Loucy (cell line): ENCODE data around the gene PACSIN1.

Experiments used
- H2AFZ ChIP-seq: fragments of 200-600 bp; sonication (generic); 2 replicates; pipeline ENCODE4 v1.6.0; 2016; ENCODE audit warnings: antibody characterized with exemption, mild to moderate bottlenecking, low read length, moderate library complexity
- H3F3A ChIP-seq: fragments of 200-600 bp; 2 replicates; pipeline ENCODE4 v1.6.0; 2016; ENCODE audit warnings: antibody characterized with exemption, low read depth, mild to moderate bottlenecking
- H3K27me3 ChIP-seq: fragments of 200-600 bp; sonication (generic); 2 replicates; pipeline ENCODE4 v1.6.1; 2014; ENCODE audit warnings: low read length, mild to moderate bottlenecking; ENCODE audit not compliant: insufficient read depth, poor library complexity, severe bottlenecking
- H3K36me3 ChIP-seq: fragments of 200-600 bp; sonication (generic); 2 replicates; pipeline ENCODE4 v1.6.1; 2016; ENCODE audit warnings: low read length; ENCODE audit not compliant: insufficient read depth
- H3K4me1 ChIP-seq: fragments of 200-600 bp; sonication (generic); 2 replicates; pipeline ENCODE4 v1.5.1; 2014; ENCODE audit warnings: low read length, mild to moderate bottlenecking; ENCODE audit not compliant: insufficient read depth, poor library complexity, severe bottlenecking
- H3K4me2 ChIP-seq: fragments of 200-600 bp; sonication (generic); 2 replicates; pipeline ENCODE4 v1.6.0; 2014; ENCODE audit warnings: antibody characterized with exemption, low read length, low read depth, mild to moderate bottlenecking; ENCODE audit not compliant: poor library complexity, severe bottlenecking
- H3K4me3 ChIP-seq: fragments of 200-600 bp; sonication (generic); 2 replicates; pipeline ENCODE4 v1.5.1; 2014; ENCODE audit warnings: low read length, mild to moderate bottlenecking, mixed read lengths; ENCODE audit not compliant: poor library complexity, severe bottlenecking
- H3K79me2 ChIP-seq: fragments of 200-600 bp; sonication (generic); 2 replicates; pipeline ENCODE4 v1.6.1; 2014; ENCODE audit warnings: low read length; ENCODE audit not compliant: insufficient read depth
- H3K9ac ChIP-seq: fragments of 200-600 bp; sonication (generic); 2 replicates; pipeline ENCODE4 v1.6.0; 2014; ENCODE audit warnings: mild to moderate bottlenecking, low read depth, low read length, moderate library complexity; ENCODE audit not compliant: poor library complexity, severe bottlenecking
- H3K9me2 ChIP-seq: fragments of 200-600 bp; sonication (generic); replicated peaks from 2 replicates; pipeline ENCODE4 v1.6.1; 2016; ENCODE audit warnings: low read depth, low read length, mixed read lengths
- H3K9me3 ChIP-seq: fragments of 200-600 bp; sonication (generic); 2 replicates; pipeline ENCODE4 v1.6.1; 2014; ENCODE audit warnings: mild to moderate bottlenecking, antibody characterized with exemption, low read length, low read depth; ENCODE audit not compliant: insufficient read depth
- H4K20me1 ChIP-seq: fragments of 200-600 bp; sonication (generic); 2 replicates; pipeline ENCODE4 v1.6.0; 2014; ENCODE audit warnings: antibody characterized with exemption, low read length, mild to moderate bottlenecking; ENCODE audit not compliant: insufficient read depth, poor library complexity, severe bottlenecking
- CTCF ChIP-seq: fragments of 200-600 bp; sonication (generic); conservative IDR thresholded peaks from 2 replicates; pipeline ENCODE4 v1.5.1; 2014; ENCODE audit warnings: mild to moderate bottlenecking, antibody characterized with exemption, low read length
- EZH2phosphoT487 ChIP-seq: fragments of 200-600 bp; IDR thresholded peaks from 2 replicates; pipeline ENCODE4 v1.6.1; 2018; ENCODE audit warnings: antibody characterized with exemption, mild to moderate bottlenecking, moderate library complexity, borderline replicate concordance

PACSIN1 gene

GRCh38 chr6:34457742-34458735, 7.8 kb upstream of the PACSIN1 start:
- no peak overlapping the region for H3K4me2 ChIP-seq
- no peak overlapping the region for H3K4me3 ChIP-seq
- TF ChIP-seq EZH2phosphoT487 (no peak), CTCF (no peak)
- no peak overlapping the region for H3K9ac ChIP-seq
- H3K9me2 ChIP-seq, result no peaks in the 10 kb centered on the region
- no peaks in the 10 kb centered on the region for H3K27me3 ChIP-seq
- H3F3A ChIP-seq, result no peaks in the 10 kb centered on the region
- H3K4me1 ChIP-seq, result no peaks in the 10 kb centered on the region
- no peaks in the 10 kb centered on the region for H3K79me2 ChIP-seq
- H3K36me3 ChIP-seq, result no peaks in the 10 kb centered on the region
- no peaks in the 10 kb centered on the region for H3K9me3 ChIP-seq
- no peaks in the 10 kb centered on the region for H4K20me1 ChIP-seq
- no peak overlapping the region for H2AFZ ChIP-seq

- Histone ChIP-seq H4K20me1 (no peaks in the 10 kb centered on the region), H3K4me2 (no peak overlapping the region), H3K79me2 (no peaks in the 10 kb centered on the region), H3K4me1 (no peaks in the 10 kb centered on the region), H2AFZ (no peak overlapping the region), H3K4me3 (no peak overlapping the region), H3K27me3 (no peaks in the 10 kb centered on the region), H3K9me2 (no peaks in the 10 kb centered on the region), H3K9ac (no peak overlapping the region), H3K36me3 (no peaks in the 10 kb centered on the region), H3F3A (no peaks in the 10 kb centered on the region), H3K9me3 (no peaks in the 10 kb centered on the region)
- TF ChIP-seq EZH2phosphoT487 (no peak), CTCF (peak; percentile 89)
Measured at GRCh38 chr6:34459899-34460593, 5.8 kb upstream of the PACSIN1 start.

- no peaks in the 10 kb centered on the region for H3K9me3 ChIP-seq
- H3K27me3 ChIP-seq, result no peaks in the 10 kb centered on the region
- no peaks in the 10 kb centered on the region for H3K36me3 ChIP-seq
- no peaks in the 10 kb centered on the region for H4K20me1 ChIP-seq
- H3K4me3 ChIP-seq, result no peak overlapping the region
- H3K79me2 ChIP-seq, result no peaks in the 10 kb centered on the region
- H3K9ac ChIP-seq, result no peak overlapping the region
- H2AFZ ChIP-seq, result no peak overlapping the region
- H3K4me2 ChIP-seq, result no peak overlapping the region
- H3K9me2 ChIP-seq, result no peaks in the 10 kb centered on the region
- no peaks in the 10 kb centered on the region for H3K4me1 ChIP-seq
- TF ChIP-seq CTCF (no peak), EZH2phosphoT487 (no peak)
- no peaks in the 10 kb centered on the region for H3F3A ChIP-seq
Measured at GRCh38 chr6:34460796-34461507, 4.9 kb upstream of the PACSIN1 start.
